Hepatocyte (in vitro differentiated cells): ENCODE data around the gene ITGA7. TPM values are rescaled to one million over a fixed set of nuclear protein-coding genes. Genes with fewer than 3 reads are reported as not detected.

Experiments used
- DNase-seq: peaks from one replicate; pipeline ENCODE4 v3.0.0-alpha.2; 2016; ENCODE audit warnings: low spot score
- H2AFZ ChIP-seq: fragments of 200-600 bp; sonication (generic); 2 replicates; pipeline ENCODE4 v1.6.0; 2016; ENCODE audit warnings: antibody characterized with exemption, mild to moderate bottlenecking
- H3K27ac ChIP-seq: fragments of 200-600 bp; sonication (generic); 2 replicates; pipeline ENCODE4 v1.5.1; 2016; ENCODE audit warnings: mild to moderate bottlenecking
- H3K27me3 ChIP-seq: fragments of 200-600 bp; sonication (generic); 2 replicates; pipeline ENCODE4 v1.6.1; 2016
- H3K36me3 ChIP-seq: fragments of 200-600 bp; sonication (generic); replicated peaks from 2 replicates; pipeline ENCODE4 v1.5.1; 2016; ENCODE audit warnings: low read depth; ENCODE audit not compliant: insufficient read depth
- H3K4me1 ChIP-seq: fragments of 200-600 bp; sonication (generic); 2 replicates; pipeline ENCODE4 v1.5.1; 2016; ENCODE audit warnings: mild to moderate bottlenecking, moderate library complexity; ENCODE audit not compliant: insufficient read depth
- H3K4me2 ChIP-seq: fragments of 200-600 bp; sonication (generic); 2 replicates; pipeline ENCODE4 v1.6.0; 2016
- H3K4me3 ChIP-seq: fragments of 200-600 bp; sonication (generic); 2 replicates; pipeline ENCODE4 v1.5.1; 2016; ENCODE audit warnings: mild to moderate bottlenecking
- H3K79me2 ChIP-seq: fragments of 200-600 bp; sonication (generic); 2 replicates; pipeline ENCODE4 v1.6.0; 2017; ENCODE audit warnings: mild to moderate bottlenecking
- H3K9me2 ChIP-seq: fragments of 200-600 bp; sonication (generic); replicated peaks from 2 replicates; pipeline ENCODE4 v1.6.0; 2017; ENCODE audit warnings: mild to moderate bottlenecking; ENCODE audit not compliant: insufficient read depth
- H3K9me3 ChIP-seq: fragments of 200-600 bp; sonication (generic); 2 replicates; pipeline ENCODE4 v1.5.1; 2016; ENCODE audit warnings: low read depth, mild to moderate bottlenecking
- H4K20me1 ChIP-seq: fragments of 200-600 bp; sonication (generic); 2 replicates; pipeline ENCODE4 v1.6.0; 2016; ENCODE audit warnings: mild to moderate bottlenecking; ENCODE audit not compliant: insufficient read depth, poor library complexity, severe bottlenecking
- EZH2 ChIP-seq: fragments of 200-600 bp; sonication (generic); IDR thresholded peaks from 2 replicates; pipeline ENCODE4 v1.6.1; 2016; ENCODE audit warnings: antibody characterized with exemption, mild to moderate bottlenecking, borderline replicate concordance
- EZH2phosphoT487 ChIP-seq: fragments of 200-600 bp; sonication (generic); IDR thresholded peaks from one replicate; pipeline ENCODE4 v1.6.1; 2018; ENCODE audit warnings: antibody characterized with exemption, mild to moderate bottlenecking, low read depth, moderate library complexity; ENCODE audit not compliant: unreplicated experiment, severe bottlenecking
- WGBS: methylation state at CpG from one replicate; pipeline ENCODE4 v1.1.6; 2016; ENCODE audit warnings: low lambda C conversion rate; ENCODE audit errors: missing lambda C conversion rate; 5-methylcytosine and 5-hydroxymethylcytosine counted together
- polyA plus RNA-seq: library from polyadenylated mRNA; unstranded; fragments of >200 nt; fragmentation: Nextera tagmentation; extraction: Ambion mirVana; gene quantifications from 2 replicates; pipeline ENCODE4 v1.2.1, GENCODE V29; 2016
- total RNA-seq: library from RNA; depleted of rRNA; stranded (reverse); fragments of >200 nt; gene quantifications from 2 replicates; pipeline ENCODE4 v1.2.3, GENCODE V29; 2014
- TF ChIP-seq, protein P1 (sequence below): fragments of 200-600 bp; sonication (generic); IDR thresholded peaks from 2 replicates; pipeline ENCODE4 v1.5.1; 2016; ENCODE audit warnings: antibody characterized with exemption, mild to moderate bottlenecking; ENCODE audit not compliant: poor library complexity

Gene ITGA7
- total and polyA plus RNA-seq, 2 experiments from 2014 or later: 15.2 to 22.8 TPM

DNA sequence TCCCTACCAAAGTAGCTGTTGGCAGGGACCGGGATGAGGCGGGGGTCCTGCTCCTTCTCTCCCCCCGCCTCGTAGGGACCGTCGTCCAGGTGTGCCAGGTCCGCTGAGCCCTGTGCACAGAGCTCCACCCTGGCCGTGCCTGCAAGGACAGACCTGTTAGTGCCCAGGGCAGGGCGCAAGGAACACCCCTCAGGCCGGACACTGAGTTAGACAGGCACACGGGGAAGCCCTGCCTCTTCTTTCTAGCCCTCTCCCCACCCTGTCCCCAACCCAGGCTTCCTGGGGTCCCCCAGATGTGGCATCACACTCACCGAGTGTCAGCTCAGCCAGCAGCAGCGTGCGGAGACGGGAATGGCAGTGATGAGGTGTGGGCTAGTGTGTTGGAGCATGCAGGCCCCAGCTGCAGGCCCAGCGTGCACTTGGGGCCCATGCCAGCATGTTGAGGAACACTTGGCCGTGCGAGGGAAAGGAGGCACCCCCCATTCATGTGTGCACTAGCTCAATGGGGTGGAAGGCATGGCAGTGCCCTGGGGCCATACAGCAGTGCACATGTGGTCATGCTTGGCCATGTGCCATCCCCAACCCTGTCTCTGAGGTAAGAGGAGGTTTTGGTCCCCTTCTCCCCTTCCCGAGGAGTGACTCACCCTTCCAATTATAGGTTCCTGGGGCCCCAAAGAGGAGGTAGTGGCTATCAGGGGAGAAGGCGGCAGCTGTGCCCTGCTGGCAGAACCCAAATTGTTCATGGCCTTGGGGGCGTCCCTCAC lies 7.3 kb downstream of the ITGA7 start:
- Histone ChIP-seq H3K4me1 (no peaks in the 10 kb centered on the region), H3K36me3 (no peaks in the 10 kb centered on the region), H3K27ac (no peak overlapping the region), H3K4me3 (no peak overlapping the region), H2AFZ (no peak overlapping the region), H4K20me1 (no peaks in the 10 kb centered on the region), H3K4me2 (no peak overlapping the region), H3K27me3 (peaks cover under 1% of the 10 kb centered on the region), H3K9me2 (no peaks in the 10 kb centered on the region), H3K79me2 (no peaks in the 10 kb centered on the region), H3K9me3 (no peaks in the 10 kb centered on the region)
- DNase-seq: no peak
- TF ChIP-seq EZH2 (no peak), EZH2phosphoT487 (no peak)
- TF ChIP-seq, protein P1, sequence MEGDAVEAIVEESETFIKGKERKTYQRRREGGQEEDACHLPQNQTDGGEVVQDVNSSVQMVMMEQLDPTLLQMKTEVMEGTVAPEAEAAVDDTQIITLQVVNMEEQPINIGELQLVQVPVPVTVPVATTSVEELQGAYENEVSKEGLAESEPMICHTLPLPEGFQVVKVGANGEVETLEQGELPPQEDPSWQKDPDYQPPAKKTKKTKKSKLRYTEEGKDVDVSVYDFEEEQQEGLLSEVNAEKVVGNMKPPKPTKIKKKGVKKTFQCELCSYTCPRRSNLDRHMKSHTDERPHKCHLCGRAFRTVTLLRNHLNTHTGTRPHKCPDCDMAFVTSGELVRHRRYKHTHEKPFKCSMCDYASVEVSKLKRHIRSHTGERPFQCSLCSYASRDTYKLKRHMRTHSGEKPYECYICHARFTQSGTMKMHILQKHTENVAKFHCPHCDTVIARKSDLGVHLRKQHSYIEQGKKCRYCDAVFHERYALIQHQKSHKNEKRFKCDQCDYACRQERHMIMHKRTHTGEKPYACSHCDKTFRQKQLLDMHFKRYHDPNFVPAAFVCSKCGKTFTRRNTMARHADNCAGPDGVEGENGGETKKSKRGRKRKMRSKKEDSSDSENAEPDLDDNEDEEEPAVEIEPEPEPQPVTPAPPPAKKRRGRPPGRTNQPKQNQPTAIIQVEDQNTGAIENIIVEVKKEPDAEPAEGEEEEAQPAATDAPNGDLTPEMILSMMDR: no peak
- WGBS: 89% methylated on average over 17 of the region's 21 CpGs

DNA sequence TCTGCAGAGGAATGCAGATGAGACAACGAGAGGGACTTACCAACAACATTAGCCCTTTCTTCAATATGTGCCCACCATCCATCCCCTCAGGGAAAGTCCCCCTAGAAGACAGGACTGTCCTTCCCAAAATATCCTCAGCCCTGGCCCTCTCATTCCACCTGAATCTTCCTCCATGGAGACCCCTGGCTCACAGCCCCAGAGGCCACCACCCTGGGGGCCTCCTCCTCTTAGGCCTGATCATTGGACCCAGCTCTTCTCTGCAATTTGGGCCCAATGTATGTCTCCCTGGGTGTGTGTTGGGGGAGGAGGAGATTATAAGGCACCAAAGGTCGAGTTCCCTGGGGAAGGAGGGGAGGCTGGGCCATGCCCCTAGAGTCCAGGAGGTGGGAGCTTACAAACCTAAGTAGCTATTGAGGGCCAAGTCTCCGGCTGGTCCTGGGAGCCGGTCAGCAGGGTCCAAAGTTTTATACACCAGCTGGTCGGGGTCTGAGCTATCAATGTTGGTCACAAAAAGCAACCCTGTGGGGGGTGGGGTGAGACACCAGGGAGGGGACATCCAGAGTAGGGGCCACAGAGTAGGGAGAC lies 8.1 kb downstream of the ITGA7 start:
- H3K4me3 ChIP-seq: no peak overlapping the region
- H3K4me1 ChIP-seq: no peaks in the 10 kb centered on the region
- no peaks in the 10 kb centered on the region for H3K9me2 ChIP-seq
- H3K27me3 ChIP-seq: no peaks in the 10 kb centered on the region
- no peak for DNase-seq
- no peak overlapping the region for H3K4me2 ChIP-seq
- no peak overlapping the region for H3K27ac ChIP-seq
- no peak overlapping the region for H2AFZ ChIP-seq
- TF ChIP-seq, protein P1: no peak
- no peak for TF ChIP-seq EZH2phosphoT487
- no peak for TF ChIP-seq EZH2
- no peaks in the 10 kb centered on the region for H3K79me2 ChIP-seq
- no peaks in the 10 kb centered on the region for H3K9me3 ChIP-seq
- H3K36me3 ChIP-seq: no peaks in the 10 kb centered on the region
- 73% methylated on average over 5 of the region's 5 CpGs for WGBS
- H4K20me1 ChIP-seq: no peaks in the 10 kb centered on the region

DNA sequence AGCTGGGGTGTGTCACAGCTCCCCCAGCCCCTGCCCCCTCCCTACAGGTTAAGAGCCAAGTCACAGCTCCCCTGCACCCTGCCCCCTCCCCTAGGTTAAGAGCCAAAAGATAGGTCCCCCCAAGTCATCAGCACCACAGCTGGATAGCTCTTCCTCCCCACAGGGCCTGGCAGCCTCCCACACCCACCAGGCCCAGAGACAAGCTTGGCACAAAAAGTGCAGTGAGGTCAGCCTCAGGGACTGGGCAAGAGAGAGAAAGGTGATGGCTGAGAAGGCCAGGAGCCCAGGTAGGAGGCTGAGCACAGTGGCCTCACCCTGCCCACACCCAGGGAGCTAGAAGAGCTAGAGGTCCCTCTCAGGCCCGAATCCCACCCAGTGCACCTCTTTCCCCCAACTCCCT lies 8.7 kb downstream of the ITGA7 start:
- Histone ChIP-seq H3K4me1 (no peaks in the 10 kb centered on the region), H3K27me3 (no peaks in the 10 kb centered on the region), H3K79me2 (no peaks in the 10 kb centered on the region), H3K9me2 (no peaks in the 10 kb centered on the region), H2AFZ (no peak overlapping the region), H3K4me2 (no peak overlapping the region), H4K20me1 (no peaks in the 10 kb centered on the region), H3K4me3 (no peak overlapping the region), H3K9me3 (no peaks in the 10 kb centered on the region), H3K27ac (no peak overlapping the region), H3K36me3 (no peaks in the 10 kb centered on the region)
- no peak for DNase-seq
- TF ChIP-seq EZH2: no peak
- TF ChIP-seq, protein P1: no peak
- TF ChIP-seq EZH2phosphoT487: no peak
- WGBS: 100% methylated on average over 1 of the region's 1 CpG
